G401 (cell line): ENCODE results near the gene NEUROG1. TPM values are rescaled to one million over a fixed set of nuclear protein-coding genes. Genes with fewer than 3 reads are reported as not detected.

Experiments
- DNase-seq: peaks from one replicate; pipeline ENCODE4 v3.0.0-alpha.2; 2015; ENCODE audit warnings: low spot score
- in situ Hi-C: cut with HindIII; loops from 2 replicates; pipeline ENCODE4 v1.10.0; 2016; ENCODE audit warnings: low sequenced_read_pairs, mixed read lengths
- total RNA-seq: library from RNA; depleted of rRNA; stranded (reverse); fragments of >200 nt; shearing (Covaris generic); gene quantifications from 2 replicates; pipeline ENCODE4 v1.2.3, GENCODE V29; 2014

NEUROG1 gene
- total RNA-seq, 1 experiment from 2014 or later: not detected

- in situ Hi-C loops: loop anchor here (25.0 kb wide), 1 partner anchor 171 kb away; no protein-coding TSS in a partner anchor
- DNase-seq: peak; percentile 47
Measured at GRCh38 chr5:135565725-135566421, 30.1 kb upstream of the NEUROG1 start.

GRCh38 chr5:135565266-135565665 lies 29.5 kb upstream of the NEUROG1 start:
- in situ Hi-C loops: loop anchor here (25.0 kb wide), 1 partner anchor 172 kb away; no protein-coding TSS in a partner anchor
- DNase-seq: no peak

GRCh38 chr5:135564331-135564730 lies 28.6 kb upstream of the NEUROG1 start:
- in situ Hi-C loops: loop anchor here (25.0 kb wide), 1 partner anchor 173 kb away; no protein-coding TSS in a partner anchor
- no peak for DNase-seq

- in situ Hi-C loops: loop anchor here (25.0 kb wide), 1 partner anchor 176 kb away; no protein-coding TSS in a partner anchor
- no peak for DNase-seq
Measured at GRCh38 chr5:135561266-135561665, 25.5 kb upstream of the NEUROG1 start.

GRCh38 chr5:135560858-135561257 lies 25.1 kb upstream of the NEUROG1 start:
- peak; percentile 82 for DNase-seq
- in situ Hi-C loops: loop anchor here (25.0 kb wide), 1 partner anchor 176 kb away; no protein-coding TSS in a partner anchor

- DNase-seq: no peak
- in situ Hi-C loops: loop anchor here (25.0 kb wide), 1 partner anchor 178 kb away; no protein-coding TSS in a partner anchor
Measured at GRCh38 chr5:135559354-135559753, 23.6 kb upstream of the NEUROG1 start.

- peak; percentile 16 for DNase-seq
- in situ Hi-C loops: loop anchor here (25.0 kb wide), 1 partner anchor 180 kb away; no protein-coding TSS in a partner anchor
Measured at GRCh38 chr5:135557076-135557838, 21.5 kb upstream of the NEUROG1 start.

- no peak for DNase-seq
- in situ Hi-C loops: loop anchor here (25.0 kb wide), 1 partner anchor 181 kb away; no protein-coding TSS in a partner anchor
Measured at GRCh38 chr5:135556620-135557019, 20.9 kb upstream of the NEUROG1 start.

- DNase-seq: no peak
- in situ Hi-C loops: loop anchor here (25.0 kb wide), 1 partner anchor 182 kb away; no protein-coding TSS in a partner anchor
Measured at GRCh38 chr5:135555530-135555929, 19.8 kb upstream of the NEUROG1 start.

GRCh38 chr5:135553688-135554462 lies 18.1 kb upstream of the NEUROG1 start:
- in situ Hi-C loops: loop anchor here (5.0 to 25.0 kb wide), 3 partner anchors 92 to 293 kb away; no protein-coding TSS in a partner anchor
- DNase-seq: peak; percentile 20

GRCh38 chr5:135551593-135552447 lies 16.1 kb upstream of the NEUROG1 start:
- in situ Hi-C loops: loop anchor here (5.0 to 25.0 kb wide), 3 partner anchors 90 to 295 kb away; no protein-coding TSS in a partner anchor
- peak; percentile 78 for DNase-seq

GRCh38 chr5:135549413-135549812 lies 13.6 kb upstream of the NEUROG1 start:
- in situ Hi-C loops: no loop called here
- no peak for DNase-seq

GRCh38 chr5:135547590-135548254 lies 12.0 kb upstream of the NEUROG1 start:
- DNase-seq: no peak
- in situ Hi-C loops: no loop called here

- no peak for DNase-seq
- in situ Hi-C loops: no loop called here
Measured at GRCh38 chr5:135546912-135547311, 11.1 kb upstream of the NEUROG1 start.

GRCh38 chr5:135546101-135546500 lies 10.3 kb upstream of the NEUROG1 start:
- in situ Hi-C loops: no loop called here
- DNase-seq: no peak

GRCh38 chr5:135545099-135545498 lies 9.3 kb upstream of the NEUROG1 start:
- in situ Hi-C loops: no loop called here
- DNase-seq: no peak

- in situ Hi-C loops: no loop called here
Measured at GRCh38 chr5:135543485-135544304, 7.9 kb upstream of the NEUROG1 start.

More at GRCh38 chr5:135543485-135544304, 7.9 kb upstream of the NEUROG1 start:
- DNase-seq: no peak
